IPS DF 6.9 (cell line): Measurements from ENCODE around the gene FLRT2.

Experiments used
- DNase-seq: peaks from one replicate; pipeline ENCODE4 v3.0.0-alpha.2; 2013; ENCODE audit warnings: low read depth, low spot score
- H3K27ac ChIP-seq: one replicate; pipeline ENCODE4 v1.5.1; 2013; ENCODE audit warnings: low read length, control low read depth
- H3K27me3 ChIP-seq: 2 replicates; pipeline ENCODE4 v1.6.1; 2013; ENCODE audit warnings: mild to moderate bottlenecking, low read length; ENCODE audit not compliant: control insufficient read depth, insufficient read depth
- H3K36me3 ChIP-seq: 2 replicates; pipeline ENCODE4 v1.6.1; 2013; ENCODE audit warnings: low read length; ENCODE audit not compliant: control insufficient read depth, insufficient read depth
- H3K4me1 ChIP-seq: 2 replicates; pipeline ENCODE4 v1.6.1; 2013; ENCODE audit warnings: low read length; ENCODE audit not compliant: control insufficient read depth, insufficient read depth
- H3K4me3 ChIP-seq: 2 replicates; pipeline ENCODE4 v1.5.1; 2013; ENCODE audit warnings: mild to moderate bottlenecking, low read length
- H3K9me3 ChIP-seq: 2 replicates; pipeline ENCODE4 v1.6.1; 2013; ENCODE audit warnings: low read length, inconsistent platforms; ENCODE audit not compliant: control insufficient read depth, insufficient read depth
- WGBS: extraction: QIAGEN DNeasy Blood & Tissue Kit; methylation state at CpG from one replicate; pipeline ENCODE4 v1.1.7; 2013; ENCODE audit warnings: mixed read lengths, missing lambda C conversion rate; ENCODE audit not compliant: insufficient read length, insufficient coverage; 5-methylcytosine and 5-hydroxymethylcytosine counted together

FLRT2 gene

GRCh38 chr14:85590784-85591183 is 60.8 kb downstream of the FLRT2 start:
- Histone ChIP-seq H3K36me3 (no peaks in the 10 kb centered on the region), H3K27ac (no peak overlapping the region), H3K4me3 (no peak overlapping the region), H3K9me3 (no peaks in the 10 kb centered on the region), H3K27me3 (no peaks in the 10 kb centered on the region), H3K4me1 (no peaks in the 10 kb centered on the region)
- no peak for DNase-seq

- DNase-seq, result no peak
- Histone ChIP-seq H3K36me3 (no peaks in the 10 kb centered on the region), H3K4me3 (no peak overlapping the region), H3K27ac (no peak overlapping the region), H3K27me3 (no peaks in the 10 kb centered on the region), H3K4me1 (no peaks in the 10 kb centered on the region), H3K9me3 (no peaks in the 10 kb centered on the region)
- no CpG with 5 or more reads among the region's 3 CpGs for whole genome bisulfite sequencing
Observed at GRCh38 chr14:85594217-85594616, 64.3 kb downstream of the FLRT2 start.

DNA sequence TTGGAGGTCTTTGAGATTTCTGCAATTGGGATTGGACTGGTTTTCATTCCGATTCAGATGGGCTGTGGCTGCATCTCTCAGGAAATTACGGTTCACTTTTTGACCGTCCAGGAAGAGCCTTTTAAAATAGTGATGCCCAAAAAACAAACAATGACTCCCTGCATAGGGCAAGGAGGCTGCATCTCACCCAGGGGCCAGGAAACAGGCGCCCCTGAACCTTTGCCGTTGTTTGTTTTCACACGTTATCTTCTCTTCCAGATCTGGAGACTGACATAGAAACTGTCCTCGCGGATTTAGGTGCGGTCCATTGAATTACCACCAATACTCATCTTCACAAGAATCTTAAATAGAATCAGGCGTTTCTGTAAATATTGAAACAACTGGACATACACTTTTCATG is 66.0 kb downstream of the FLRT2 start:
- no peak overlapping the region for H3K4me3 ChIP-seq
- WGBS, result no CpG with 5 or more reads among the region's 10 CpGs
- H3K4me1 ChIP-seq, result no peaks in the 10 kb centered on the region
- H3K27ac ChIP-seq, result no peak overlapping the region
- DNase-seq, result no peak
- H3K36me3 ChIP-seq, result no peaks in the 10 kb centered on the region
- no peaks in the 10 kb centered on the region for H3K9me3 ChIP-seq
- H3K27me3 ChIP-seq, result no peaks in the 10 kb centered on the region

GRCh38 chr14:85596562-85596961 is 66.6 kb downstream of the FLRT2 start:
- Histone ChIP-seq H3K36me3 (no peaks in the 10 kb centered on the region), H3K4me1 (no peaks in the 10 kb centered on the region), H3K27me3 (no peaks in the 10 kb centered on the region), H3K4me3 (no peak overlapping the region), H3K27ac (no peak overlapping the region), H3K9me3 (no peaks in the 10 kb centered on the region)
- DNase-seq, result no peak
- no CpG with 5 or more reads among the region's 4 CpGs for WGBS

GRCh38 chr14:85597701-85598100 is 67.8 kb downstream of the FLRT2 start:
- H3K4me1 ChIP-seq, result no peaks in the 10 kb centered on the region
- H3K9me3 ChIP-seq, result no peaks in the 10 kb centered on the region
- no peak overlapping the region for H3K4me3 ChIP-seq
- WGBS, result no CpG with 5 or more reads among the region's 3 CpGs
- no peak overlapping the region for H3K27ac ChIP-seq
- H3K27me3 ChIP-seq, result no peaks in the 10 kb centered on the region
- DNase-seq, result no peak
- no peaks in the 10 kb centered on the region for H3K36me3 ChIP-seq

DNA sequence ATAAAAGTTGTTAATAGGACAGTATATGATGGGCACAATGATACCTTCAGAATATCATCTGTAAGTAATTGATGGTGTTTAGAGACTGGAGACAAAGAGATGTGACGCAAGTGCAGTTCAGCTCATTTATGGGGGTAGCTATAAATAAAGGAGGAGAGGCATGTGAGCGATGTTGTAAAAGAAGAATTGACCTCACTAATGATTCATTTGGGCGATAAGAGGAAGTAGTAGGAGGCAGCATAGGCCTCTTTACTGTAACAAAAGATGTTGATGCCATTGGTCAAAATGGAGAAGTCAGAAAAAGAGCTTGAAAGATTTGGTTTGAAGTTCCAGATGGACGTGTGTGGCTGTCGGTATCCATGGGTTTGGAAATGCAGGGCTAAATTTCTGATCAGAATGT is 70.0 kb downstream of the FLRT2 start:
- Histone ChIP-seq H3K4me1 (no peaks in the 10 kb centered on the region), H3K9me3 (no peaks in the 10 kb centered on the region), H3K27me3 (no peaks in the 10 kb centered on the region), H3K27ac (no peak overlapping the region), H3K36me3 (no peaks in the 10 kb centered on the region), H3K4me3 (no peak overlapping the region)
- no CpG with 5 or more reads among the region's 5 CpGs for WGBS
- no peak for DNase-seq

- H3K4me1 ChIP-seq, result no peaks in the 10 kb centered on the region
- DNase-seq, result no peak
- no peak overlapping the region for H3K4me3 ChIP-seq
- no CpG with 5 or more reads among the region's 1 CpG for WGBS
- H3K36me3 ChIP-seq, result no peaks in the 10 kb centered on the region
- no peak overlapping the region for H3K27ac ChIP-seq
- H3K27me3 ChIP-seq, result no peaks in the 10 kb centered on the region
- H3K9me3 ChIP-seq, result no peaks in the 10 kb centered on the region
Observed at GRCh38 chr14:85601246-85601645, 71.3 kb downstream of the FLRT2 start.

DNA sequence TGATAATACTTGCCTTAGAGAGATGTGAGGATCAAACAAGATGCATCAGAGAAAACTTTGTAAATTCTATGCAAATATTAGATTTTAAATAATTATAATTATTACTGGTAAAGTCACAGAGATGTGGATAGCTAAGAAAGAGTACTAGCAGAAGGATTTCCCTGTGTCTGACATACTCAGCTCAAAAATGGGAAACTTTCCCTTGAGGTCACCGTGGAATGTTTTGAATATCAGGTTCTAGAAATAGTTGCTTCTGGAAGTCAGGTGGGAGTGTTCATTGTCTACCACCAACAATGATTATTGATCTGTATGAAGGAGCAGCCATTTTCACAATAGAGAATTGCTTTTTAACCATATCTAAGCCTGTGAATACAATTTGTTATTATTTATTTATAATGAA is 71.7 kb downstream of the FLRT2 start:
- no peak for DNase-seq

DNA sequence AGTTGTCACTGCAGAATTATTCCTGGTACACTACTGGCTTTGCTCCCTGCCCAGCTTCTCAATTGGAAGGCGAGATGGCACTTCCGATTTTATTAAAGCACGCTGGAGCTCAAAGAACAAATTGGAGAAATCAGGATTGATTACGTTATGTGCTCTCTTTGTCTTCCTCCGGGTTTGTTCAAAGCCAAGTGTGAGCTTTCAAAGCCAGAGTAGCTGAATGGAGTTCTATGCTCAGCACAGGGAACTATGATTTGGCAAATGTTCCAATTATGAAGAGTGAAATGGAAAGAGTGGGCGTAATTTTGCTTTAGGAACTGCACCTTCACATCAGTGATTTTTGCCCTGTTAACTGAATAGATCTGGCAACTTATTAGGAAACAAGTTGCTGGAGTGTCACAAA is 72.4 kb downstream of the FLRT2 start:
- no peaks in the 10 kb centered on the region for H3K9me3 ChIP-seq
- H3K4me3 ChIP-seq, result no peak overlapping the region
- no peaks in the 10 kb centered on the region for H3K27me3 ChIP-seq
- DNase-seq, result no peak
- no peak overlapping the region for H3K27ac ChIP-seq
- H3K4me1 ChIP-seq, result no peaks in the 10 kb centered on the region
- no CpG with 5 or more reads among the region's 6 CpGs for WGBS
- no peaks in the 10 kb centered on the region for H3K36me3 ChIP-seq

More for the DNA sequence above, 71.7 kb downstream of the FLRT2 start:
- Histone ChIP-seq H3K9me3 (no peaks in the 10 kb centered on the region), H3K27me3 (no peaks in the 10 kb centered on the region), H3K4me3 (no peak overlapping the region), H3K36me3 (no peaks in the 10 kb centered on the region), H3K27ac (no peak overlapping the region), H3K4me1 (no peaks in the 10 kb centered on the region)
- WGBS, result no CpG with 5 or more reads among the region's 1 CpG

- Histone ChIP-seq H3K27ac (no peak overlapping the region), H3K4me1 (no peaks in the 10 kb centered on the region), H3K9me3 (no peaks in the 10 kb centered on the region), H3K4me3 (no peak overlapping the region), H3K27me3 (no peaks in the 10 kb centered on the region), H3K36me3 (no peaks in the 10 kb centered on the region)
- no peak for DNase-seq
- WGBS, result no CpG with 5 or more reads among the region's 4 CpGs
Observed at GRCh38 chr14:85604021-85604420, 74.1 kb downstream of the FLRT2 start.

DNA sequence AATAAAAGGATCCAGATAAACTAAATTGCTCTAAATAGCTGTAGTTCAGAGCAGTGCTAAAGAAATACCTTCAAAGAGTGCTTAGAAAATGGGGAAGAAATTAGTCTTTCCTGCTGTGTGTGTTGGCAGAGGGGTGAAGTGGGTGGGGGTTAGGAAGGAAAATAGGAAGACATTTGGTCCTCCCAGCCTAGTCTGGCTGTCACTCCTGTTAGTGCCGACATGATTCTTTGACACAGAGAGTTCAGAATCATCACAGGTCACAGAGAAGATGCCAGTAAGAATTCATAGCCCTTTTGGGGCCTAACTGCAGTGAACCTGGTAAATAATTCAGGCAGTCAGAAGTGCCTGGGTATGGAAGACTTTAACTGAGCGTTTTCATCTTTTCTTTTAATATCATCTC is 74.8 kb downstream of the FLRT2 start:
- WGBS, result no CpG with 5 or more reads among the region's 2 CpGs
- H3K36me3 ChIP-seq, result no peaks in the 10 kb centered on the region
- H3K9me3 ChIP-seq, result no peaks in the 10 kb centered on the region
- H3K27ac ChIP-seq, result no peak overlapping the region
- H3K4me1 ChIP-seq, result no peaks in the 10 kb centered on the region
- DNase-seq, result no peak
- no peak overlapping the region for H3K4me3 ChIP-seq
- H3K27me3 ChIP-seq, result no peaks in the 10 kb centered on the region
